Stimulated activated naive CD4-positive, alpha-beta T cell (primary cell): ENCODE measurements around the gene NCK2.

Source experiments
- DNase-seq, 6 experiments: peaks; one replicate each; lab custom pipeline; 2025; lab: John Stamatoyannopoulos, UW

Gene NCK2

GRCh38 chr2:105849431-105850179 is 104.9 kb downstream of the NCK2 start:
- no peak for DNase-seq

GRCh38 chr2:105852066-105852465 is 107.4 kb downstream of the NCK2 start:
- DNase-seq = no peak

GRCh38 chr2:105853354-105854088 is 108.8 kb downstream of the NCK2 start:
- no peak for DNase-seq

GRCh38 chr2:105854972-105855371 is 110.3 kb downstream of the NCK2 start:
- no peak for DNase-seq

GRCh38 chr2:105856581-105856980 is 111.9 kb downstream of the NCK2 start:
- peak in 3 of 6 experiments; percentile 21 to 53 (median 45) for DNase-seq

GRCh38 chr2:105857076-105857740 is 112.5 kb downstream of the NCK2 start:
- peak in 1 of 6 experiments; percentile 9 for DNase-seq

- no peak for DNase-seq
Measured at GRCh38 chr2:105858868-105859693, 114.4 kb downstream of the NCK2 start.

GRCh38 chr2:105859694-105859951 is 114.9 kb downstream of the NCK2 start:
- no peak for DNase-seq

- DNase-seq = no peak
Measured at GRCh38 chr2:105860567-105860966, 115.9 kb downstream of the NCK2 start.

- no peak for DNase-seq
Measured at GRCh38 chr2:105861200-105861599, 116.5 kb downstream of the NCK2 start.

GRCh38 chr2:105862843-105863242 is 118.1 kb downstream of the NCK2 start:
- DNase-seq = no peak

GRCh38 chr2:105864262-105864661 is 119.5 kb downstream of the NCK2 start:
- DNase-seq = no peak

GRCh38 chr2:105865222-105865913 is 120.7 kb downstream of the NCK2 start:
- DNase-seq = no peak

- DNase-seq = no peak
Measured at GRCh38 chr2:105866216-105867185, 121.8 kb downstream of the NCK2 start.

- no peak for DNase-seq
Measured at GRCh38 chr2:105867587-105867986, 122.9 kb downstream of the NCK2 start.

- DNase-seq = no peak
Measured at GRCh38 chr2:105868060-105868459, 123.3 kb downstream of the NCK2 start.

- DNase-seq = no peak
Measured at GRCh38 chr2:105869341-105869740, 124.6 kb downstream of the NCK2 start.

- no peak for DNase-seq
Measured at GRCh38 chr2:105870062-105870461, 125.3 kb downstream of the NCK2 start.

- no peak for DNase-seq
Measured at GRCh38 chr2:105870858-105871257, 126.1 kb downstream of the NCK2 start.

GRCh38 chr2:105872142-105872728 is 127.5 kb downstream of the NCK2 start:
- DNase-seq = no peak
